Activated CD4-positive, CD25-positive, alpha-beta regulatory T cell treated with anti-CD3 and anti-CD28 coated beads, Interleukin-2, amount 50 U/mL, for 24 hours (primary cell): ENCODE results near the gene GNG12.

Experiments used
- ATAC-seq, 2 donors: fragments of 150-1000 bp; cut with Tn5 transposase; one replicate each; pipeline ENCODE4 v1.10.0; 2021; ENCODE audit warnings: mild to moderate bottlenecking in 1 of 2, moderate library complexity in 1 of 2

GNG12 gene

DNA sequence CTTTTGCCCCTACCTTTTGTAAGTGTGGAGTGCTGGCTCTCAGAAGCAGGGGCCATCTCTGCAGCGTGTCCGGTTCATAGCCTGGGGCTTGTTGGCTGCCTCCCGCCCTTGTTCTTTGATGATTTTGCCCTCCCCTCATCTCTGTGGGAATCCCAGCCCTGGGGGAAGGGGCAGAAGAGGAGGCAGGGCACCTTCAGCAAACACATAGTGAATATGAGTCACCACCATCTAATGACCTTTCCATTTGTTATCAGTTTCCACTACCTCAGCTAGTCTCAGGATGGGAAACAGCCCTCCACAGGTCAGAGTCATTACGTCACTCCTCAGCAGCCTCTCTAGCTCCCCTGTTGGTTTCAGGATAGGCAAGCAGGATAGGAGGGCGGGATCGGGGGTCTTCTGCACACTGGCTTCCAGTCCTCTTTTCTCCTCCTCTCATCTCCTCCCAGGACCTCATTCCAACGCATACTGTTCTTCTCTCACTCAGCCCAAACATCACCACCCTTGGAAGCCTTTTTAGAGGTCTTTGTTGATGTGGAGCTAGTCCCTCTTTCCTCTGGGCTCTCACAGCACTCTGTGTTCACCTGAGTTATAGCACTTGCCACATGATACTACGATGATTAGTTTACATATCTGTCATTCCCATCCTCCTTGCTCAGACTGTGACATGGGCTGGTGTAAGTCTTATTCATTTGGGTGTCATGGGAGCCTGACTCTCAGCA, 132.4 kb downstream of the GNG12 start:
- peak; percentile 84 to 90 for ATAC-seq

DNA sequence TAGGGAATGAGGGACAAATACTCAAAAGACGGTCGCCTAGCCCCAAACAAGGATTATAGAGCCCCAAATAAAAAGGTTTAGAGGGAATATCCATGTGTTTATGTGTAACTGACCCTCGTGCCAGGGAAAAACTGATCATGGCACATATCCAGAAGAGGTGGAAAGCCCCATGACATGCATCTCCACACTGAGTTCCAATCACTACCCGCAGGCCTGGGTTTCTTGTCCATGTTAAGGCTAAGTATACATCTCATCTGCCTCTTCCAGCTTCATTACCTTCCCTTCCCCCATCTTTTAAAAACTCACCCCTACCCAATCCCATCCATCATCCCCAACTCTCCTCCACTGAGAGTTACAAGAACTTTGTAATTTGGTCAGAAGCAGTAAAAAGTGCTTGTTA, 133.0 kb downstream of the GNG12 start:
- no peak for ATAC-seq

DNA sequence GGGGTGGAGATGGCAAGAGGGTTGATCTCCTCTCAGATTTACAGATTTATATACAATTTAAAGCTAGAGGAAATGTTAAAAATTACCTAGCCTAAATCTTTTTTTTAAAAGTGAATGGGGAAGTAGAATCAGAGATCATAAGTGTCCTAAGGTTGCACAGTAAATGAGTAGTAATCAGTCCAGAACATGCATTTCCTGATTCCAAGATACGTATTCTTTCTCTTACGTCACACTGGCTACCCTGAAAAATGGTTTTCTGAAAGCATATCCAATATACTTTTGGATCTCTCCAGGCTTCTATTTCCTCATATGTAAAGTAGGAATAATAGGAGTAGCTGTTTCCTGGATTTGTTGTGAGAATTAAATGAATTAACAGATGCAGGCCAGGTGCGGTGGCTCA, 136.6 kb downstream of the GNG12 start:
- no peak for ATAC-seq

DNA sequence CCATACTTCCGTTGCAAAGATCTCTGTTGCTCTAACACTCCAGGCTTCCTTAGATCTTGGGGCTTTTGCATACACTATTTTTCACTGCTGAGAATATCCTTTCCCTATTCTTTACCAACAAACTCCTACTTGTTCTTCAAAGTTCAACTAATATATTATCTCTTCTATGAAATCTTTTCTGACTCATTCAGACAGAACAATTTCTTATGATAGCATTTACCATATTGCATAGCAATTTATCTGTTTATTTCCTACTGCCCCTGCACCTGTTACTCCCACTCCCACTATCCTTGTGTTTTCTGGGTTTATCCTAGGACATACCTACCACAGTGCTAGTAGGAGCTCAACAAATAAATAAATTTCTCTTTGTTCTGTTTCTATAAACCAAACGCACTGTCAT, 137.3 kb downstream of the GNG12 start:
- no peak for ATAC-seq

DNA sequence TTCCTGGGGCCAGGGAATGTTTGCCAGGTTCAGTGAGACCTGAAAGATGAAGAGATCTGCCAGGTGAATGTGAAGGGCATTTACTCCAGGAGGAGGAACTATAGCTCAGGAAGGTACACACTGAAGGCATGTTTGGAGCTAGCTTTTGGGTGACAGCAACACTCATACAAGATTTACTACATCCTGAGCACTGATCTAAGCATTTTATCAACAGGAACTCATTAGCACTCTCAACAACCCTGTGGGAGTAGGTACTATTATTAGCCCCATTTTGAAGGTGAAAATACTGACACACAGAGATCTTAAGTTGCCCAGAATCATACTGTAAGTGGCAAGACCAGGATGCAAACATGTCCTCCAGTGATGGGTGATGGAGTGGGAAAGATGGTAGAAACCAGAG, 141.6 kb downstream of the GNG12 start:
- no peak for ATAC-seq

DNA sequence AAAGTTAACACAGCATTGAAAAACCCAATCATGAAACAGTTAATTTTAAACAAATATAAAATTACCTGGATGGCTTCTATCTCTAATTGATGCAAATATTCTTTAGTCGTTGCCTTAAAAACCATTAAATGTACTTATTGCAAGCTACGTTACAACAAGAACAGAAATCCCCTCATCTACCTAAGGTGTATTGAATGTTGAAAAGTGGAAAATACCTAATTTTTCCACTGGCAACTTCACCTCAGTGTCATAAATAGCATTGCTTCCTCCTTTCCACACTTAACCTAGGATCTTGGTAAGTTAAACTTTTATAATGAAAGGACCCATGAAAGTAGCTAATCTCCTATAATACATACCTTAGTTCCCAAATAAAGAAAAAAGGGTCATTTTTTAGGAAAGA, 142.9 kb downstream of the GNG12 start:
- ATAC-seq: no peak

DNA sequence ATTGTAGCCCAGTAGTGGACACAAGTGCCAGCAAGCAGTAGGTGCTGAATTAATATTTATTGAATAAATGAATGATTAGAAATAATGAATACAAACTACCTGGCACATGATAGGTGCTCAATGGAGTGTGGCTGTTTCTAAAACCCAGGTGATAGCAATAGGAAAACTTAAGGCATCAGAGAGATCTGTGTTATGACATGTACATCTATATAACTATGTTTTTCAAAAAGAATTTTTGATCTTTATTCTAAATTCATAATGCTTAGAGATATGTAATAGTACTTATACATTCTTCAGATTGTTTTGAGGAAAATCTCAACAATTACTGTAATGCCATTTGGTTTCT, 143.3 kb downstream of the GNG12 start:
- ATAC-seq: no peak

DNA sequence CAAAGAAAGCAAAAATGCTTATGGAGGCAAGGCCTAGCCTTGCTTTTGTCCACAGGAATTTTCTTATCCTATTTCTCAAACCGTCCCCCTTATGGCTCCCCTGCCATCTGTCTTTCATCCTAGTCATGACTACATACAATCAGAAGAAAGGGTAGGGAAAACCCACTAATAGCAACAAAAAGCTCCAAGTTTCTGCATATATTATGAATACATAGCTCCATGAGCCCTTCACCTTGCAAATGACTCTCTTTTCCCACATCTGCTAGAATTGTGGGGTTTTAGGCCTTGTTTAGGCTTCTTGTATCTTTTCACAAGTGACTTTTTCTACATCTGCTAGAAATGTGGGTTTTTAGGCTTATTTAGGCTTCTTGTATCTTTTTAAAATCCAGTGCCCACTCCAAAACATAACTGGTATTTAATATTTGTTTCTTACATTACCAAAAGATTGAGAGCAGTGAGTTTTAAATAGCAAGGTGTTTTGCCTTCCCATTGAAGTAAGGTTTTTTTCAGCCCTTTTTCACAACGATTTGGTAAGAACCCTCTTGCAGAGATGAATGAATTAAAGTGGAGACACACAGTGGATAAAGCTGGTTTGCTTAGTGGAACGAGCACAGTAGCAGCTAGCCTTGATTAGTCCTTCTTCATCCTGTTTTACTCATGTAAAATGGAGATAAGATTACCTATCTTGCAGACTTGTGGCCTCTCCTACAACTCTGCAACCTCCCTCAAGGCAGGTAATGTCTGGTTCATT, 143.8 kb downstream of the GNG12 start:
- no peak for ATAC-seq

DNA sequence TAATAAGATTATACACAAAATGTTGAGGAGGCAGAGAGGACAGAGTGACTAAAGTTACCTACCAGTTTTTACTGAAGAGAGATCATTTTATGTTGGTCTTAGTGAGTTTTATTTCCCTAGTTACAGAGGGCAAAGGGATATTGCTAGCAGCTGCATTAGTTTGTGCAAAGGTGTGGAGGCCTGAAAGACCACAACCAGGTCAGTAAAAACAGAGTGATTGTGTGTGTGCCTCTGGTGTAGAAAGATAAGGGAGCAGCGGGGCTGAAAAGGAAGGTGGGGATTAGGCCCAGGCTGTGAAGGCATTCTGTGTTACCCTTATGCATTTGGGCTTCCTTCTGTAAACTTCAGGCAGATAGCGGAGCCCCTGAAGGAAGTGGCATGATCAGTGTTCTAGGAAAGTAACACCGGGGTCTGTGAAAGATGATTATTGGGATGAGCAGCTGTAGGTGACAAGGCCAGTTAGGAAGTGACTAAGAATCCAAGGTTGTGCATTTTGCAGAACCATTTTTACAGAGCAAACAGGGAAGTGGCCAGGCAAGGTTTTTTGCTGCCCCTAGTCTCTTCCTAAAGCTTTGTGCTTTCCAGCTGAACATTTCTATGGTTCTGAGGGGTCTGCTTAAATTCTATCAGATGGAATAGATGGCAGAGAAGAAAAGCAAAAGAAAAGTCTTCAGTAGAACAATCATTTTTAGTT, 144.6 kb downstream of the GNG12 start:
- ATAC-seq: no peak

DNA sequence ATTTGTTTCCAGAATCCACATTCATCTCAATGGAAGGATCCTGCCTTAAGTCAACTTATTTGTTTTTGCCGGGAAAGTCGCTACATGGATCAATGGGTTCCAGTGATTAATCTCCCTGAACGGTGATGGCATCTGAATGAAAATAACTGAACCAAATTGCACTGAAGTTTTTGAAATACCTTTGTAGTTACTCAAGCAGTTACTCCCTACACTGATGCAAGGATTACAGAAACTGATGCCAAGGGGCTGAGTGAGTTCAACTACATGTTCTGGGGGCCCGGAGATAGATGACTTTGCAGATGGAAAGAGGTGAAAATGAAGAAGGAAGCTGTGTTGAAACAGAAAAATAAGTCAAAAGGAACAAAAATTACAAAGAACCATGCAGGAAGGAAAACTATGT, 145.6 kb downstream of the GNG12 start:
- ATAC-seq: no peak

DNA sequence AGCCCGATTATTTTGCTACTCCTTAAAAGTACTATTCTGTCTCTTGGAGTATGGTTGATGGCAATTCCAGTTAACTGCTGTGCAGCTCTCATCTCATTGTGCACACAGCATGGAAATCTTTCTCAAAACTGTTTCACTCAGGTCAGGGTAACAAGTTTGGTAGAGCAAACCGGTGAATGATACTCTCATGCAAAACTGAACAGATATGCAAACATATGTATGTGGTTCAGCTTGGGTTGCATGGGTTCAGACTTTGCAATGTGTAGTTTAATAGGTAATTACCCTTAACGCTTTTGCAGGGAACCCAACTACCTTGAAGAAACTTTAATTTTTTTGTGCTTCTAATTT, 146.1 kb downstream of the GNG12 start:
- no peak for ATAC-seq

DNA sequence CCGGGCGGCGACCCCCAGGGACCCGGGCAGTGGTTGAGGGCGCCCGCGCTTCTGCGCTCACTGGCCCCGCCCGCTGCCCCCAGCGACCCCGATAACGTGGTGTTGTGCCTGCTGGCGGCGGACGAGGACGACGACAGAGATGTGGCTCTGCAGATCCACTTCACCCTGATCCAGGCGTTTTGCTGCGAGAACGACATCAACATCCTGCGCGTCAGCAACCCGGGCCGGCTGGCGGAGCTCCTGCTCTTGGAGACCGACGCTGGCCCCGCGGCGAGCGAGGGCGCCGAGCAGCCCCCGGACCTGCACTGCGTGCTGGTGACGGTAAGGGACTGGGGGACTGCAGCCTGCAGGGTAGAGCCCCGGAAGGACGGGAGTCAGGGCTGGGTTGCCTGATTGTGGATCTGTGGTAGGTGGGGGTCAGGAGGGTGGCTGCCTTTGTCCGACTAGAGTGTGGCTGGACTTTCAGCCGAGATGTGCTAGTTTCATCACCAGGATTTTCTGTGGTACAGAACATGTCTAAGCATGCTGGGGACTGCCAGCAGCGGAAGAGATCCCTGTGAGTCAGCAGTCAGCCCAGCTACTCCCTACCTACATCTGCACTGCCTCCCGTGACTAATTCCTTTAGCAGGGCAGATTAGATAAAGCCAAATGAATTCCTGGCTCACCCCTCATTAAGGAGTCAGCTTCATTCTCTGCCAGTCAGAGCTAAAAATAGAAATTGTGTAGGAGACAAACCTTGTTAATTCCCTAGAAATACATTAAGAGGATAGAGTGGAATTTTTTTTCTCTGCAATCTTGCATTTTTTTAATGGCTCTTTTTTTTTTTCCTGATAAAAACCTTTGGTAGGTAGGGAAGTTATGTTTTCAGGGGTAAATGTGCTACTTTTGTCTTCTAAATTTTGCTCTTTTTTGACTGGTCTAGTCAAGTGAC, 146.7 kb downstream of the GNG12 start:
- peak; percentile 22 to 24 for ATAC-seq

DNA sequence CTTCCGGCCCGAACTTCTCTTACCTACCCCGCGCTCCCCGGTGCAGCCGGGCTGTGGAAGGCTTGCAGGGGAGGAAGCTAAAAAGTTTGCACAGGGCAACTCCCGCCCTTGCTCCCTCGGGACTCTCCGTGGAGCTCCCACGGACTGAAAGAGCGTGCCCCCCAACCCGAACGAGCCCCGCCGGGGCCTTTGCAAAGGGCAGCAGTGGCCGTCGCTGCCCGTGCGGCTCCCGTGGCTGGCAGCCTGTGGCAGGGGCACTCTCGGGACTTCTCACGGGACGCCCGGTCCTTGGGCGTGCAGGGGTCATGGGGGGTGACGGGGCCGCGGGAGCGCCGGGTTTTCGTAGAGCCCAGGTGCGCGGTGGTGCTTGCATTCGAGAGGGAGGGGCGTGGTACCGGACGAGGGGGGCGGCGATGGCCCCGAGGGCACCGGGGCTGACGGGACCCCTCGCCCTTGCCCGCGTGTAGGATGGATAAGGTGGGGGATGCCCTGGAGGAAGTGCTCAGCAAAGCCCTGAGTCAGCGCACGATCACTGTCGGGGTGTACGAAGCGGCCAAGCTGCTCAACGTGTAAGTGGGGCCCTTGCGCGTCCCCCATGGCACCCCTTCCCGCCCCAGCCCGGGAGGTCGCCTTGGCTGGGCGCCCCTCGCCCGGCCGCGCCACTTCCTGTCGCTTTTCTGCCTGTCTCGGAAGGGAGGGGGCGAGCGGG, 147.6 kb downstream of the GNG12 start:
- peak; percentile 6 to 27 for ATAC-seq

DNA sequence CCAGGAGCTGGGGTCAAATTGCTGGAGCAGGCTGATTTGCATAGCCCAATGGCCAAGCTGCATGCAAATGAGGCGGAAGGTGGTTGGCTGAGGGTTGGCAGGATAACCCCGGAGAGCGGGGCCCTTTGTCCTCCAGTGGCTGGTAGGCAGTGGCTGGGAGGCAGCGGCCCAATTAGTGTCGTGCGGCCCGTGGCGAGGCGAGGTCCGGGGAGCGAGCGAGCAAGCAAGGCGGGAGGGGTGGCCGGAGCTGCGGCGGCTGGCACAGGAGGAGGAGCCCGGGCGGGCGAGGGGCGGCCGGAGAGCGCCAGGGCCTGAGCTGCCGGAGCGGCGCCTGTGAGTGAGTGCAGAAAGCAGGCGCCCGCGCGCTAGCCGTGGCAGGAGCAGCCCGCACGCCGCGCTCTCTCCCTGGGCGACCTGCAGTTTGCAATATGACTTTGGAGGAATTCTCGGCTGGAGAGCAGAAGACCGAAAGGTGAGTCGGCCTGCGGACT, 148.2 kb downstream of the GNG12 start, which contains the start of gene GADD45A:
TSS of gene GADD45A (plus strand) at position 135 of the 491 bp plus-strand sequence. CDS start at position 429, 294 bp downstream.
- ATAC-seq: peak; percentile 82 to 84

DNA sequence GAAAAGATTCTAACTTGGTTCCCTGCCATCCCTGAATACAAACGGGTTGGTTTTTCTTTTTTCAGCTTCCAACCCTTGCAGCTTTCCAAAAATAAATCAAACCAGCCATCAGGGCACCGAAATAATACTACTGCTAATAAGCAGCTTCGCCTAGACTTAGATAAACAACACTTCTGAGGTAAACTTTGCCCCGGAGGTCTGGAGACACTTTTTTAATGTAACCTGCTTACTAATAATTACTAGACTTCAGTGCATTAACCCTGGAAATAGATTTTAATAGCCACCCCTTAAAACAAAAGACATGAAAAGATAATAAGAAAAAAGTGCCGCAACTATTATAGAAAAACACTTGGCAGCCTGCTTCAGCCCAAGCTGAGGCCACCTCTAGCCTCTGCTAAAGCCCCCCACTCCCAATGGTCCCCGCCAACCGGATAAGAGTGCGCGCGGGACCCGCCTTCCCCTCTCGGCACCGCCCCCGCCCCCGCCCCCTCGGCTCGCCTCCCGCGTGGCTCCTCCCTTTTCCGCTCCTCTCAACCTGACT, 148.7 kb downstream of the GNG12 start:
- no peak for ATAC-seq

DNA sequence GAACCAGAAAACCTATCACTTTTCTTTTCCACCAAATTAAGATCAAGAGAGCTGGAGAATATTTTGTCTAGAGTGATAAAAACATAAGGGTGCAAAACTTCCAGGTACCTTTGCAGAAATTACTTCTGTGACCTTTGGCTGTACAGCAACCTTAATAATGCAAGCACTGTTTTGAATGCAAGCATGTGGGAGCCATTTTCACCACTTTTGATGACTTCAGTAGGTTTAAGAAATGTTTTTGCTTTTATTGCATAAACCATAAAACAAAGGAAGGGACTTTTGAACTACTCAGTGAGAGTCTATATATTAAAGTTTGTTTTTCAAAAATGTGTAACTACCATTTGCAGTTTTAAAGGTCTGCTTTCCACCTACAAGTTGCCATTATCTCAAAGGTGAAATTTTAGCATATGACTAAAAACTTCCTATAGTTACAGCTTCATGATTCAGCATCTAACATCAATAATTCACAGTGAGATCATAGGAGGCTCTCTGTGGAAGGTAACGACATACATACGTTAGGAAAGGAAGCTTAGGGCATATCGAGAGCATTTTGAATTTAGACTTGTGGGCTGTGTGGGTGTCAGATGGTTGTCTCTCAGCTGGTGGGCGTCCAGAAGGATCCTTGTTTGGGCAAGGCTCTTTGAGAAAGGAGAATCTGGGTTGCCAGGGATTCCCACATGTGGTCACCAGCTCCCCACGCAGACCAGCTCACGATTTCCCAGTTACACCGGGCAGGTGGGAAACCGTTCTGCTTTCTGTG, 149.3 kb downstream of the GNG12 start:
- ATAC-seq: peak; percentile 33 to 41

DNA sequence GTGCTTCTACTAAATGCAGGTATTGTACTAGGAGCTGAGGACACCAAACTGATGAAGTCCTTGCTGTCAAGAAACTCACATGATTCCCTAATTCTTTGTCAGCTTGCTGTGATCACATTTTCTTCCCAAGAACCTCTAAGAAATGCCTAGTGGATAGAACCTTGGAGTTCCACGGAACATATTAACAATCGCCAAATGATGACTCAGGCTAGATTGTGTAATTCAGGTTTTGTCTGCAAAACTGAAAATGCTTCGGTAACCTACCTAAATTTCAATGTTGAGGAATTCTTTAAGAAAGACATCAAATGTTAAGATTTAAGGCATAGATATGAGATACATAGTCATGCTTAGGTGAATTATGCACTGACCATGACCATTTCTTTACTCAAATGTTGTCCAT, 150.0 kb downstream of the GNG12 start:
- no peak for ATAC-seq

DNA sequence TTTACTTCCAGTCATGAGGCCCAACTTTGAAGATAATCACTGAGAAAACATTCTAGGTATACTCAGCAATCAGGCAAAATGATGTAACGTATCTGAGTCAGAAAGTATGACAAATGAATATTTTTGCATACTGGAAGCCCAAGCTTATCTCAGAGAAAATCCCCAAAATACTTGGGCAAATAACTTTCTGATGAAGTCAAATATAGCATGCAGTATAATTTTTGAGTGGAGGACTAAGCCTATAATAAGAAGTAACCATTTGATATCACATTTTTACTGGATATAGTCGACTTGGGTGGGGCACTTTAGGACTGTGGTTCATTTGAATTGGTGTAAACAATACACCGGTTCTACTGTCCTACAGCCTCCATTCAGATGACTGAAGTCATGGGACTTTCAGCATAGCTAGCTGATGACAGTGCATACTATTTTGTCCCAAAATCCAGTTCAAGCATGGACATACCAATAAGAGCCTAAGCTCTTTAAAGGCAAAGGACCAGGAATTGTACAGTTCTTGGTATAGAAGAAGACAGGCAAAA, 150.5 kb downstream of the GNG12 start:
- peak in 1 of 2 donors; percentile 5 for ATAC-seq

DNA sequence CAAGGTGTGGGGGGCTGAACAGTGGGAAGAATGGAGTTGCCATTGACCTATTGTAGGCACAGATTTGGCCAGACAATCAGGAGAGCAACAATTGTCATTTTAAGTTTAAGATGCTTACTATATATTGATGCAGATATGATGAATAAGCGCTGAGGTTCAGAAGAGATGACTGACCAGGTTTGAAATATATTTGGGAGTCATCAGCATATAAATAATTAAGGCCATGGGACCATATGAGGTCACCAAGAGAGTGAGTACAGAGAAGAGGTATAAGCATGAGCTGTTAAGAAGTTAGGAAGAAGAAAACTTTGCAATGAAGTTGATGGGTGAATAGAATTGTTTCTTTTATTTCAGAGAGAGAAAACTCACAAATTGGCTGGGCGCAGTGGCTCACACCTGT, 152.8 kb downstream of the GNG12 start:
- no peak for ATAC-seq

DNA sequence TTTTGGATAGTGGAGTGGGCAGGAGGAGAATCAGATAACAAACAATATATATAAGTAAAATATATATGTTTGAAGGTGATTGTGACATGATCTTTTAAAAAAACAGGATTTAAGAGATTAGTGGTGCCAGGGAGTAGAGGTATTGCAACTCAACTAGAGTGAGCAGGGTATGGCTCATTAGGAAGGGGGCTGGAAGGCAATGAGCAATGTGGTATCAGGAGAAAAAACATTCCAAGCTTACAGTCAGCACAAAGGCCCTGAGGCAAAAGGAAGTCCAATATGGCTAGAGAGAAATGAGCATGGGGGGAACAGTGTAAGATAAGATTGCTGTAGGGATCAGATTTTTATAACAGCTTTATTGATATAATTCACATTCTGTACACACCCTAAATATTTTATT, 153.6 kb downstream of the GNG12 start:
- ATAC-seq: no peak

DNA sequence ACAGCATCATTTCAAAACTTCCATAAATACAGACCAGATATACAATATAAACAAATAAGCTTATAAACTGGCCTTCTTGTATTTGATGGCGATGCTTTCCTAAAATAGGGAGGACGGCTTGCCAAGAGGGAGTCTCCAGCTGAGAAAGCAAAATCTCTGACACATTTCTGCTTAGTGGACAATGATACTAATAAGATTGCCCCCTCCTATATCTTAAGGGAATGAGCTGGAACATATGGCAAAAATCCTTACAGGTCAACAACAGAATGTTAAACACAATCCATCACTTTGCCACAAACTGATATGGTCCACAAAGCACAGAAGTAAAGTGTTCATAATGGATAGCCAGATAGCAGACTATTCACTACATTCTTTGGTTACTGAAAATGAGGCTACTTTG, 155.3 kb downstream of the GNG12 start:
- ATAC-seq: no peak
